HUES6 (cell line): Measurements from ENCODE around the gene CLCNKA.
"Not testable (repeated sequence)": the region's sequence is repeated elsewhere in the genome, so short reads cannot be mapped to it uniquely, and the experiment has no call there.

ENCODE experiments used
- H3K27ac ChIP-seq: 2 replicates; pipeline ENCODE4 v1.7.0; 2013; ENCODE audit warnings: low read depth, mild to moderate bottlenecking, low read length, inconsistent platforms
- H3K27me3 ChIP-seq: 2 replicates; pipeline ENCODE4 v1.6.1; 2013; ENCODE audit warnings: low read length; ENCODE audit not compliant: control insufficient read depth, insufficient read depth
- H3K36me3 ChIP-seq: 2 replicates; pipeline ENCODE4 v1.6.1; 2013; ENCODE audit warnings: low read length; ENCODE audit not compliant: control insufficient read depth, insufficient read depth
- H3K4me1 ChIP-seq: 2 replicates; pipeline ENCODE4 v1.6.1; 2013; ENCODE audit warnings: low read length; ENCODE audit not compliant: control insufficient read depth, insufficient read depth
- H3K4me3 ChIP-seq: 2 replicates; pipeline ENCODE4 v1.5.1; 2013; ENCODE audit warnings: low read depth, low read length
- H3K9ac ChIP-seq: one replicate; pipeline ENCODE4 v1.6.1; 2013; ENCODE audit warnings: mild to moderate bottlenecking, low read length
- H3K9me3 ChIP-seq: 2 replicates; pipeline ENCODE4 v1.6.1; 2013; ENCODE audit warnings: low read depth, low read length; ENCODE audit not compliant: control insufficient read depth, insufficient read depth

Gene CLCNKA

DNA sequence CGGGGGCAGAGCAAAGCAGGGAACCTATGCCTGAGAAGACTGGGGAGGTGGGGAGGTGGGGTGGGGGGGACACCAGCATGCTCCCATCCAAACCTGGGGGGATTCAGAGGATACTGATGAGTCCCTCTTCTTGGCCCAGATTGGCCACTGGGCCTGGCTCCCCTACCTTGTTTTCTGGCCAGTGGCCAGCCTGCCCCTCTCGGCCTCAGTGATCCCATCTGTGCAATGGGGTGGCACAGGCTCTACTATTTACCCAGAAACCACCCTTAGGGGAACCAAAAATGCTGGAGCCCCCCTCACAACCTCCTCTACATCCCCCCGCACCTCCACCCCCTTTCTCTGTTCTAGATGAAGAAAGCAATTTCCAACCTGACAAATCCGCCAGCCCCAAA, 34.7 kb downstream of the CLCNKA start:
- H3K36me3 ChIP-seq, H3K4me3 ChIP-seq, H3K27ac ChIP-seq: not testable (repeated sequence)

DNA sequence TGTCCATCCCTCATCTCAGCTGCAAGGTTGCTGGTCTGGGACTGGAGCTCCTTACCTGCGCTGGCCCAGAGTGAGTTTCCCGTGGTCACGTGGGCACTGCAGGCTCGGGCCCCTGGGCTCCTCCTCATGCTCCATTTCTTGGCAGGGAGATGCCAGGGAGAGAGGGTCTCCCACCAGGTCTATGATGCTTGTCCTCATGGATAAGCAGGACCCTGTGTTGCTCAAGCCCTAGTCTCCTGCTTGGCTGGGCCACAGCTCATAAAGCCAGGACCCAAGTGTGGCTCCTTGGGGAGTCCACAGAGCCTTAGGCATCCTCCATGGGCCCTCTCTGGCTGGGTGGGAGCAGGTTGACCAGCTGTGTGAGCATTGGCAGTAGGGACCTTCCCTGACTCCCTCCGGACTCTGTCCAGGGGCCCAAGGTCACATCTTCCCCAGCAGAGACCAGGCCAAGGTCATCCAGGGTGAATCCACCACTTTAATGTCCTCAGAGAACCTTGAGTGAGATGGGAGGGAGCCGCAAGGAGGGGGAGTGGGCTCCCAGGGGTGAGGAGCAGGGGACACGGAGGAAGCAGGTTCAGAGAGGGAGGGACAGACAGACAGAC, 35.6 kb downstream of the CLCNKA start:
- not testable (repeated sequence) for H3K27ac ChIP-seq, H3K9me3 ChIP-seq, H3K9ac ChIP-seq, H3K4me3 ChIP-seq, H3K27me3 ChIP-seq, H3K4me1 ChIP-seq, H3K36me3 ChIP-seq

More for the DNA sequence above, 34.7 kb downstream of the CLCNKA start:
- H3K9me3 ChIP-seq, H3K27me3 ChIP-seq, H3K4me1 ChIP-seq, H3K9ac ChIP-seq: not testable (repeated sequence)

DNA sequence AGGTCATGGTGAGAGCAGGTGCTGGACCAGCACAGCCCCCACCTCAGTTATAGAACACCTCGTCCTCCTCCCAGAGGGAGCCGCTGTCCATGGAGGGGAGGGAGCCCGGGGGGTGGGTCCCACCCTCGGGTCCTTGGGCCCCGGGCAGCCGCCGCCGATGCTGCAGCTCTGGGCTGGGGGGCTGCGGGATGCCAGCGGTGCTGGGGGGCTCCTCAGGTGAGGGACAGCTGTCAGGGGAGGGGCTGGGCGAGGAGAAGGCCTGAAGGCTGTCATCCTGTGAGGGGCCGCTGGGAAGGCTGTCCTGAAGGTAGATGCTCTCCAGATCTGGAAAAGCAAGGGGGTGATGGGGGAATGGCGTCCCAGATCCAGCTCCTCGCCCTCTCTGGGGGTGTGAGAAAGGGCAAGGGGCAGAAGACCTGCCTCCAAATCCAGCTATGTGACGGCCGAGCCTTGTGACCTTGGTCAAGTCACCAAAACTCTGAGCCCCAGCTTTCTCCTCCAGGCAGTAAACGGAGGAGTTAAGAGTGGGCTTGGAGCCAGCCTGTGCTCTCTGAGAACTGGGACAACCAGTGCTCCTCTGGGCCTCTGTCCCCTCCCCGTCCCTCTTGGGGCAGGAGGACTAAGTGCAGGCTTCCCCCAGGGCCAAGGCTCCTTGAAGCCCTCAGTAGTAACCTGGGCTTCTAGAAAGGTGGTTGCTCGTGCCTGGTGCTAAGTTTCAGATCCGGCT, 36.7 kb downstream of the CLCNKA start:
- H3K4me3 ChIP-seq, H3K27me3 ChIP-seq, H3K4me1 ChIP-seq, H3K9me3 ChIP-seq, H3K27ac ChIP-seq, H3K9ac ChIP-seq, H3K36me3 ChIP-seq: not testable (repeated sequence)

DNA sequence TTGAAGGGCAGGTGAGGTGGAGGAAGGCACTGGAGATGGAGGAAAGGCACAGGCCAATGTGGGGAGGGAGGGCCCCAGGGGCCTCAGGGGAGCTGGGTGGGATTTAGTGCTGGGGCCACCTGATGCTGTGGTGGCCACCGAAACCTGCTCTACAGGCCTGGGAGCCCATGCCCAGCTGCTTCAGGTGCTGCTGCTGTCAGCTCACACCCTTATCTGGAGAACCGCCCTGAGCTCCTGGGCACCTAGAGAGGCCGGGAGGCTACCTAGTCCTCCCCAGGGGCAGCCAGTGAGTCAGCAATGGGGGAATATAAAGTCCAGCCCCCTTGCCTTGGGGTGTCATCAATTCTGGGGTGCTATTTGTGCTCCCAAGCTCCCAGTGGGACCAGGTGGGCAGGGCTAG, 39.4 kb downstream of the CLCNKA start:
- no peak overlapping the region for H3K4me3 ChIP-seq
- no peak overlapping the region for H3K27ac ChIP-seq
- H3K9ac ChIP-seq = no peak overlapping the region
- no peaks in the 10 kb centered on the region for H3K36me3 ChIP-seq
- H3K9me3 ChIP-seq = no peaks in the 10 kb centered on the region
- peaks cover 4% of the 10 kb centered on the region; the same call in 1 of the 2 replicates for H3K27me3 ChIP-seq
- H3K4me1 ChIP-seq = peaks cover 22% of the 10 kb centered on the region

DNA sequence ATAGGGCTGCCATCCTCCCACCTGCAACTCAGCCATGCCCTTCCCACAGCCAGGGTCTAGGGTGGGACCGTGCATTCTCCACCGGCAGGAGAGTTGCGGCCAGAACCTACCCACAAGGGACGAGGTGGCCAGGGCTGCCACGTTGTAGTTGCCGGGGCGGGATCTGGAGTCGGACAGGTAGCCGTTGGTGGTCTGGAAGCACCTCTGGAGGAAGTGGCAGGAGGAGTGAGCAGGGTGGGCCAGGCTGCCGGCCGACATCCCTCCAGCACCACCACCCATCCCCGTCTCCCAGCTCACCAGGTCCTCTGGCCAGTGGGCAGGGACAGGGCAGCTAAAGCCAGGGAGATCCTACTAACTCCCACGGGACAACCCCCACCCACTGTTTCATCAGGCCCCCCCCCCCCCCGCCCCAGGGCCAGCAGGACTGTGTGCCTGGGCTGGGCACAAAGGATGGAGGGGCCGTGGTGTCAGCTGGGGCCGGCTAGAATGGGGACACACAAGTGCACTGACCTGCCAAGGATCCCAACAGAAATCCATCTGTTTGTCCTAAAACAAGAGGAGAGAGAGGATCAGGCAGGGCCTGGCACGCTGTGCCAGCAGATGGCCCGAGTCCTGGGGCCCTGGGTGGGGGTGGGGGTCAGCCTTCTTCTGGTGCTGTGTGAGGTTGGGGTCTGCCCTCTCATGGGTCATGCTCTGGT, 40.3 kb downstream of the CLCNKA start:
- H3K9ac ChIP-seq, H3K36me3 ChIP-seq, H3K27me3 ChIP-seq, H3K27ac ChIP-seq, H3K4me3 ChIP-seq, H3K9me3 ChIP-seq: not testable (repeated sequence)
- H3K4me1 ChIP-seq = peaks cover 22% of the 10 kb centered on the region

DNA sequence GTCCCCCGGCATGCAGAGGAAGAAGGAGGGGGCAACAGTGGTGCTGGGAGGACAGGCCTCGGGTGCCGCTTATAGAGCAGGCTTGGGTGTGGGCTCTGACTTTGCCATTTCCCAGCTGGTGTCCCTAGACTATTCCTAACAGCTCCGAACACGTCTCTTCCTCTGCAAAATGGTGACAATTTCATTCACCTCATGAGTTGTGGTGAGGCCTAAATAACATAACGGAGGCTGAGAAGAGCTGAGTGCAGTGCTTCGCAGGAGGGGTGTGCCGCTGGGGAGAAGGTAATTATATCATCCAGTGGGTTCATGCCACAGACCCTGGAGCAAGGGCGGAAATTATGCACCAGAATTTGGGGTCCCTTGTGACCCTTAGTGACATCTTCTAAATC, 40.8 kb downstream of the CLCNKA start:
- not testable (repeated sequence) for H3K9me3 ChIP-seq, H3K36me3 ChIP-seq, H3K27me3 ChIP-seq, H3K4me3 ChIP-seq, H3K9ac ChIP-seq, H3K27ac ChIP-seq
- peaks cover 27% of the 10 kb centered on the region for H3K4me1 ChIP-seq

DNA sequence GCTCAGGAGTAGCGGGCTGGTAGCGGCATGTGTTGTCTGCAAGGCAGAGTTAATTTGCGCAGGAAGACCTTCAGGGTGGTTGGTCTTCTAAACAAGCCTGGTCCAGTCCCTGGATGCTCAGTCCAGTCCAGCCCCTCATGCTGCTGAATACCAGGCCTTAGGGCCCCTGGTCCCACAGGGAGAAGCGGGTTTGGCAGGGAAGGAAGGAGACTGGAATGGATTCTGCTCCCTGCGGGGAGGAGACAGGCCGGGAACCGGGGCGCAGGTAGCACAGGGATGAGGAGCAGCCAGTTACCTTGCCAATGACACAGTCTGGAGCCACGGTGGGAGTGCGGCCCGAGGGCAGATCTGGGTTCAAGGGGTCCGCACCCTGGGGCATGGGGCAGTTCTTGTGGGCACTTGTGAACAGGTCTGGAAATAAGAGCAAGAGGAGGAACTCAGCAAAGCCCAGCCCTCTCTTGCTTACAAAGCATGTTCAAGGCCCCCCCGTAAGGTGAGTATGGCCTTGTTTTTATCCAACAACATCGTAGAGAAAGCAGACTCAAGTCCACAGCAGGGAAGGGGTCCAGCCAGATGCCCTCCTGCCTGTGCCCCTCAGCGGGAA, 41.5 kb downstream of the CLCNKA start:
- Histone ChIP-seq H3K4me3 (no peak overlapping the region), H3K27me3 (peaks cover 4% of the 10 kb centered on the region; the same call in 1 of the 2 replicates), H3K9ac (no peak overlapping the region), H3K4me1 (peaks cover 27% of the 10 kb centered on the region), H3K27ac (no peak overlapping the region), H3K36me3 (no peaks in the 10 kb centered on the region), H3K9me3 (no peaks in the 10 kb centered on the region)

DNA sequence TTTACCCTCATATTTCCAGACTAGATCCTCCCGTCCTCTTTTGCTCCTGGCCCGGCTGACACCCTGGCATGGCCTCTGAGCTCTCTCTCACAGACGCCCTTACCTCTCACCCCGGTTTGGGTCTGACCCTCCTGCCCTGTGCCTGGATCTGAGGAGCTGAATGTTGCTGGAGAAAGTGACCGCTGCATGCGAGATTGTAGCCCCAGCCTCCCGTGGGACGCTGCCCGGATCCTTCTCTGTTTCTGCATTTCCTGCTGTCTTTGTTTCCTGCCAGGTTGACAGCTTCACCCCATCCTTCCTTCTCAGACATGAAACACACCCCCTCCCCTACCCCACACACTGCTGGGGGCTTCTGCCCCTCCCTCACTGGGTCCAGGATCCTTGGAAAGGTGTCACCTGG, 42.1 kb downstream of the CLCNKA start:
- Histone ChIP-seq H3K27ac (no peak overlapping the region), H3K9ac (no peak overlapping the region), H3K27me3 (peaks cover 8% of the 10 kb centered on the region; the same call in 1 of the 2 replicates), H3K4me1 (peaks cover 27% of the 10 kb centered on the region), H3K36me3 (no peaks in the 10 kb centered on the region), H3K4me3 (no peak overlapping the region), H3K9me3 (no peaks in the 10 kb centered on the region)

DNA sequence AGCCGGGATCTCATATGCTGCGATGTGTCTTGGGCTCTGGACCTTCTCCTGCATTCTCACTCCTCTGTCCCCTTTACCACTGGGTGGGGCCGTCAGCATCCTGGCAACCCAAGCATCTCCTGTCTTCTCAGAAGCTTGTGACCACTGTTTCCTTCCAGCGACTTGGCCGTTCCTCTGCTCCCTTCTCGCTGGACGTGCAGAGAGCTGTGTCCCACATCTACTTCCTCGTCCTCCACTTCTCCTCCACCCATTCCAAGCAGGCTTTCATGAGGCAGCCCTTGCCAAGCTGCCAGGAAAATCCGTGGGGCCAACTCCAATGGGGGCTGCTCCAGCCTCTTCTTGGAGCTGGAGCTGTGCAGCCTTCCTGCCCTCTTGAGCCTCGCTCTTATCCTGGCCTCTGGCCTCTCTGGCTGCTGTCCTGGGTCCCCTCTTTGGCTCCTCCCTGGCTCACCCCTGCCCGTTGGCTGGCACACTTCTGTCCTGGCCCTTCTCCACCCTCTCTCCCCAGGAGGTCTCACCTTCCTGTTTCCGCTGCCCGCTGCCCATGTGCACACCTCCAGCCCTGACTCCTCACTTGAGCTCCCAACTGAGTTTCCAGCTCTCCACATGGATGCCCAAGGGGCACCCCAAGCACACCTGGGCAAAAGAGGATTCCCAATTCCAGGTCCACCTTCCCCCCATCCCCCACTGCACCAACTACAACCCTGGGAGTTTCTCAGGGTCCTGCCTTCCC, 42.9 kb downstream of the CLCNKA start:
- Histone ChIP-seq H3K27ac (no peak overlapping the region), H3K4me1 (peaks cover 27% of the 10 kb centered on the region), H3K9me3 (no peaks in the 10 kb centered on the region), H3K4me3 (no peak overlapping the region), H3K36me3 (no peaks in the 10 kb centered on the region), H3K27me3 (peaks cover 8% of the 10 kb centered on the region; the same call in 1 of the 2 replicates), H3K9ac (no peak overlapping the region)

DNA sequence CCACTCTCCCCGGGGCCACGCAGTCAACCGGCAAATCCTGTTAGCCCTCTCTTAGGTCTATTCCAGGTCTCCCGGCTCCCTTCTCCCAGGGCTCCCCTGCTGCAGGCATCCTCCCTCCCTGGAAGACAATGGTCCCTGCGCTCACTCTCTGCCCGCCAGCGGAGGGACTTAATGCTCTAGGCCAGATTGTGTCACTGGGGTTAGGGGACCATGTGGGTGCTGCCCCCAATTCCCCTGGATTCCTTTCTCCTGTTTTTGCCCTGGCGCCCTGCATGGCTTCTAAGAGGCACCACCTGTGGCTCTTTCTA, 43.4 kb downstream of the CLCNKA start:
- Histone ChIP-seq H3K9ac (no peak overlapping the region), H3K27ac (no peak overlapping the region), H3K4me3 (no peak overlapping the region), H3K9me3 (no peaks in the 10 kb centered on the region), H3K27me3 (peaks cover 11% of the 10 kb centered on the region; the same call in 1 of the 2 replicates), H3K36me3 (no peaks in the 10 kb centered on the region), H3K4me1 (peaks cover 27% of the 10 kb centered on the region)
